ENCODE results near the gene EXOSC2.

The EXOSC2 gene

GRCh38 chr9:130692321-130692720, 1.3 kb upstream of the EXOSC2 start:
- H3K27ac Mint-ChIP-seq, result no peak overlapping the region
- H3K4me3 Mint-ChIP-seq, result peak overlapping the region; percentile 94 to 96
- H3K9me3 Mint-ChIP-seq, result no peaks in the 10 kb centered on the region
- ATAC-seq (replicated peaks) (no peak), DNase-seq (no peak)
- H3K4me1 Mint-ChIP-seq (ENCODE audit: low read depth in 2 of 2), result peaks cover 31 to 39% of the 10 kb centered on the region in 2 donors
- H3K36me3 Mint-ChIP-seq (ENCODE audit: insufficient read depth), result peaks cover 21% of the 10 kb centered on the region
- H3K27me3 Mint-ChIP-seq, result peaks cover 0 to 10% of the 10 kb centered on the region in 2 donors

GRCh38 chr9:130693101-130693425, 517 bp upstream of the EXOSC2 start:
- no peak for ATAC-seq (replicated peaks)
- H3K4me3 Mint-ChIP-seq, result peak overlapping the region; percentile 94 to 96
- H3K4me1 Mint-ChIP-seq (ENCODE audit: low read depth in 2 of 2), result peaks cover 30 to 38% of the 10 kb centered on the region in 2 donors
- H3K27me3 Mint-ChIP-seq, result peaks cover 0 to 3% of the 10 kb centered on the region in 2 donors
- DNase-seq, result no peak
- peaks cover 26% of the 10 kb centered on the region for H3K36me3 Mint-ChIP-seq (ENCODE audit: insufficient read depth)
- no peaks in the 10 kb centered on the region for H3K9me3 Mint-ChIP-seq
- H3K27ac Mint-ChIP-seq, result peak overlapping the region; percentile 88 to 97

- Mint-ChIP-seq H3K4me3 (peak overlapping the region; percentile 94 to 96), H3K27ac (peak overlapping the region; percentile 88 to 97), H3K36me3 (ENCODE audit: insufficient read depth) (peaks cover 33% of the 10 kb centered on the region), H3K4me1 (ENCODE audit: low read depth in 2 of 2) (peaks cover 32 to 41% of the 10 kb centered on the region in 2 donors), H3K9me3 (no peaks in the 10 kb centered on the region), H3K27me3 (no peaks in the 10 kb centered on the region)
- DNase-seq, result no peak
- no peak for ATAC-seq (replicated peaks)
Observed at GRCh38 chr9:130694205-130694604, 625 bp downstream of the EXOSC2 start.

GRCh38 chr9:130696139-130696650, 2.6 kb downstream of the EXOSC2 start:
- Mint-ChIP-seq H3K36me3 (ENCODE audit: insufficient read depth) (peaks cover 44% of the 10 kb centered on the region), H3K4me3 (no peak overlapping the region), H3K27me3 (no peaks in the 10 kb centered on the region), H3K9me3 (no peaks in the 10 kb centered on the region), H3K4me1 (ENCODE audit: low read depth in 2 of 2) (peaks cover 32 to 41% of the 10 kb centered on the region in 2 donors), H3K27ac (peak overlapping the region in 1 of 2 donors; percentile 52)
- DNase-seq (no peak), ATAC-seq (replicated peaks) (no peak)

GRCh38 chr9:130696996-130697395, 3.4 kb downstream of the EXOSC2 start:
- peaks cover 32 to 41% of the 10 kb centered on the region in 2 donors for H3K4me1 Mint-ChIP-seq (ENCODE audit: low read depth in 2 of 2)
- H3K36me3 Mint-ChIP-seq (ENCODE audit: insufficient read depth), result peaks cover 52% of the 10 kb centered on the region
- no peak for DNase-seq
- no peak overlapping the region for H3K27ac Mint-ChIP-seq
- no peak overlapping the region for H3K4me3 Mint-ChIP-seq
- ATAC-seq (replicated peaks), result no peak
- H3K9me3 Mint-ChIP-seq, result no peaks in the 10 kb centered on the region
- no peaks in the 10 kb centered on the region for H3K27me3 Mint-ChIP-seq

GRCh38 chr9:130698514-130698913, 4.9 kb downstream of the EXOSC2 start:
- H3K4me1 Mint-ChIP-seq (ENCODE audit: low read depth in 2 of 2), result peaks cover 30 to 41% of the 10 kb centered on the region in 2 donors
- H3K27ac Mint-ChIP-seq, result no peak overlapping the region
- H3K4me3 Mint-ChIP-seq, result no peak overlapping the region

GRCh38 chr9:130699047-130699446, 5.5 kb downstream of the EXOSC2 start:
- H3K4me1 Mint-ChIP-seq (ENCODE audit: low read depth in 2 of 2), result peaks cover 28 to 40% of the 10 kb centered on the region in 2 donors
- H3K27ac Mint-ChIP-seq, result no peak overlapping the region
- no peaks in the 10 kb centered on the region for H3K9me3 Mint-ChIP-seq
- no peak overlapping the region for H3K4me3 Mint-ChIP-seq
- H3K36me3 Mint-ChIP-seq (ENCODE audit: insufficient read depth), result peaks cover 69% of the 10 kb centered on the region
- ATAC-seq (replicated peaks) (no peak), DNase-seq (no peak)
- no peaks in the 10 kb centered on the region for H3K27me3 Mint-ChIP-seq

More at GRCh38 chr9:130698514-130698913, 4.9 kb downstream of the EXOSC2 start:
- H3K27me3 Mint-ChIP-seq, result no peaks in the 10 kb centered on the region
- peaks cover 63% of the 10 kb centered on the region for H3K36me3 Mint-ChIP-seq (ENCODE audit: insufficient read depth)
- DNase-seq (no peak), ATAC-seq (replicated peaks) (no peak)
- no peaks in the 10 kb centered on the region for H3K9me3 Mint-ChIP-seq

GRCh38 chr9:130701059-130702022, 7.8 kb downstream of the EXOSC2 start:
- Mint-ChIP-seq H3K9me3 (no peaks in the 10 kb centered on the region), H3K4me3 (no peak overlapping the region), H3K27me3 (no peaks in the 10 kb centered on the region), H3K36me3 (ENCODE audit: insufficient read depth) (peaks cover 82% of the 10 kb centered on the region), H3K4me1 (ENCODE audit: low read depth in 2 of 2) (peaks cover 14 to 21% of the 10 kb centered on the region in 2 donors), H3K27ac (no peak overlapping the region)
- DNase-seq (peak; percentile 61 to 72 (median 67)), ATAC-seq (replicated peaks) (peak; percentile 91)

- no peak overlapping the region for H3K4me3 Mint-ChIP-seq
- no peak overlapping the region for H3K27ac Mint-ChIP-seq
- H3K36me3 Mint-ChIP-seq (ENCODE audit: insufficient read depth), result peaks cover 63% of the 10 kb centered on the region
- DNase-seq (no peak), ATAC-seq (replicated peaks) (no peak)
- H3K4me1 Mint-ChIP-seq (ENCODE audit: low read depth in 2 of 2), result peaks cover 8 to 11% of the 10 kb centered on the region in 2 donors
- no peaks in the 10 kb centered on the region for H3K27me3 Mint-ChIP-seq
- no peaks in the 10 kb centered on the region for H3K9me3 Mint-ChIP-seq
Observed at GRCh38 chr9:130703501-130703900, 9.9 kb downstream of the EXOSC2 start.

GRCh38 chr9:130707225-130707976, 13.8 kb downstream of the EXOSC2 start:
- ATAC-seq (replicated peaks), result peak; percentile 41
- H3K4me3 Mint-ChIP-seq, result no peak overlapping the region
- DNase-seq, result peak; percentile 62 to 71 (median 65)
- peaks cover 6 to 8% of the 10 kb centered on the region in 2 donors for H3K4me1 Mint-ChIP-seq (ENCODE audit: low read depth in 2 of 2)
- H3K27ac Mint-ChIP-seq, result no peak overlapping the region
- H3K27me3 Mint-ChIP-seq, result no peaks in the 10 kb centered on the region
- no peaks in the 10 kb centered on the region for H3K9me3 Mint-ChIP-seq
- H3K36me3 Mint-ChIP-seq (ENCODE audit: insufficient read depth), result peaks cover 37% of the 10 kb centered on the region

GRCh38 chr9:130710822-130711352, 17.3 kb downstream of the EXOSC2 start:
- H3K9me3 Mint-ChIP-seq, result no peaks in the 10 kb centered on the region
- ATAC-seq (replicated peaks) (no peak), DNase-seq (no peak)
- peaks cover 10% of the 10 kb centered on the region for H3K36me3 Mint-ChIP-seq (ENCODE audit: insufficient read depth)
- no peaks in the 10 kb centered on the region for H3K27me3 Mint-ChIP-seq
- no peak overlapping the region for H3K27ac Mint-ChIP-seq
- peaks cover 25 to 28% of the 10 kb centered on the region in 2 donors for H3K4me1 Mint-ChIP-seq (ENCODE audit: low read depth in 2 of 2)
- H3K4me3 Mint-ChIP-seq, result peak overlapping the region; percentile 28 to 44

GRCh38 chr9:130711469-130711868, 17.9 kb downstream of the EXOSC2 start:
- no peaks in the 10 kb centered on the region for H3K27me3 Mint-ChIP-seq
- H3K36me3 Mint-ChIP-seq (ENCODE audit: insufficient read depth), result peaks cover 7% of the 10 kb centered on the region
- H3K4me3 Mint-ChIP-seq, result peak overlapping the region; percentile 28 to 44
- peaks cover 27 to 34% of the 10 kb centered on the region in 2 donors for H3K4me1 Mint-ChIP-seq (ENCODE audit: low read depth in 2 of 2)
- DNase-seq (no peak), ATAC-seq (replicated peaks) (no peak)
- no peaks in the 10 kb centered on the region for H3K9me3 Mint-ChIP-seq
- H3K27ac Mint-ChIP-seq, result no peak overlapping the region

Measured in effector memory CD8-positive, alpha-beta T cell (primary cell).